KMS-11 (cell line): Measurements from ENCODE around the gene ZFTA.

Experiments
- H2AFZ ChIP-seq: fragments of 200-600 bp; sonication (generic); 2 replicates; pipeline ENCODE4 v1.6.1; 2016; ENCODE audit warnings: antibody characterized with exemption, mixed run types, low read depth
- H3K27ac ChIP-seq: fragments of 200-600 bp; sonication (generic); 2 replicates; pipeline ENCODE4 v1.6.1; 2016; ENCODE audit warnings: mild to moderate bottlenecking, mixed run types
- H3K27me3 ChIP-seq: fragments of 200-600 bp; sonication (generic); 2 replicates; pipeline ENCODE4 v1.6.1; 2017; ENCODE audit warnings: mild to moderate bottlenecking, low read depth, mixed run types, moderate library complexity; ENCODE audit not compliant: insufficient read depth
- H3K36me3 ChIP-seq: fragments of 200-600 bp; sonication (generic); 2 replicates; pipeline ENCODE4 v1.6.1; 2017; ENCODE audit warnings: mild to moderate bottlenecking, mixed run types; ENCODE audit not compliant: insufficient read depth
- H3K4me1 ChIP-seq: fragments of 200-600 bp; sonication (generic); 2 replicates; pipeline ENCODE4 v1.6.1; 2016; ENCODE audit warnings: mild to moderate bottlenecking, low read depth, mixed run types; ENCODE audit not compliant: poor library complexity, severe bottlenecking
- H3K4me2 ChIP-seq: fragments of 200-600 bp; sonication (generic); 2 replicates; pipeline ENCODE4 v1.7.0; 2016; ENCODE audit warnings: mild to moderate bottlenecking, mixed run types
- H3K4me3 ChIP-seq: fragments of 200-600 bp; sonication (generic); IDR thresholded peaks from 2 replicates; pipeline ENCODE4 v1.6.1; 2017; ENCODE audit warnings: low read depth, low read length, mixed read lengths; ENCODE audit not compliant: insufficient read depth
- H3K79me2 ChIP-seq: fragments of 200-600 bp; sonication (generic); 2 replicates; pipeline ENCODE4 v1.6.1; 2016; ENCODE audit warnings: low read depth, mixed run types; ENCODE audit not compliant: insufficient read depth
- H3K9ac ChIP-seq: fragments of 200-600 bp; sonication (generic); 2 replicates; pipeline ENCODE4 v1.6.1; 2016; ENCODE audit warnings: mild to moderate bottlenecking, mixed run types
- H4K20me1 ChIP-seq: fragments of 200-600 bp; sonication (generic); 2 replicates; pipeline ENCODE4 v1.6.1; 2016; ENCODE audit warnings: mild to moderate bottlenecking, mixed run types; ENCODE audit not compliant: insufficient read depth
- CTCF ChIP-seq: fragments of 200-600 bp; sonication (generic); conservative IDR thresholded peaks from 2 replicates; pipeline ENCODE4 v1.6.1; 2017; ENCODE audit warnings: low read depth, mild to moderate bottlenecking, antibody characterized with exemption, low read length, moderate library complexity, mixed read lengths

ZFTA gene

GRCh38 chr11:63761188-63761587 lies 7.4 kb downstream of the ZFTA start:
- Histone ChIP-seq H4K20me1 (no peaks in the 10 kb centered on the region), H3K4me3 (no peak overlapping the region), H3K27ac (no peak overlapping the region), H3K4me2 (no peak overlapping the region), H2AFZ (no peak overlapping the region), H3K4me1 (no peaks in the 10 kb centered on the region), H3K79me2 (no peaks in the 10 kb centered on the region), H3K36me3 (no peaks in the 10 kb centered on the region), H3K27me3 (no peaks in the 10 kb centered on the region), H3K9ac (no peak overlapping the region)
- no peak for TF ChIP-seq CTCF

GRCh38 chr11:63760487-63761079 lies 8.0 kb downstream of the ZFTA start:
- Histone ChIP-seq H3K36me3 (no peaks in the 10 kb centered on the region), H3K9ac (no peak overlapping the region), H3K27ac (no peak overlapping the region)

DNA sequence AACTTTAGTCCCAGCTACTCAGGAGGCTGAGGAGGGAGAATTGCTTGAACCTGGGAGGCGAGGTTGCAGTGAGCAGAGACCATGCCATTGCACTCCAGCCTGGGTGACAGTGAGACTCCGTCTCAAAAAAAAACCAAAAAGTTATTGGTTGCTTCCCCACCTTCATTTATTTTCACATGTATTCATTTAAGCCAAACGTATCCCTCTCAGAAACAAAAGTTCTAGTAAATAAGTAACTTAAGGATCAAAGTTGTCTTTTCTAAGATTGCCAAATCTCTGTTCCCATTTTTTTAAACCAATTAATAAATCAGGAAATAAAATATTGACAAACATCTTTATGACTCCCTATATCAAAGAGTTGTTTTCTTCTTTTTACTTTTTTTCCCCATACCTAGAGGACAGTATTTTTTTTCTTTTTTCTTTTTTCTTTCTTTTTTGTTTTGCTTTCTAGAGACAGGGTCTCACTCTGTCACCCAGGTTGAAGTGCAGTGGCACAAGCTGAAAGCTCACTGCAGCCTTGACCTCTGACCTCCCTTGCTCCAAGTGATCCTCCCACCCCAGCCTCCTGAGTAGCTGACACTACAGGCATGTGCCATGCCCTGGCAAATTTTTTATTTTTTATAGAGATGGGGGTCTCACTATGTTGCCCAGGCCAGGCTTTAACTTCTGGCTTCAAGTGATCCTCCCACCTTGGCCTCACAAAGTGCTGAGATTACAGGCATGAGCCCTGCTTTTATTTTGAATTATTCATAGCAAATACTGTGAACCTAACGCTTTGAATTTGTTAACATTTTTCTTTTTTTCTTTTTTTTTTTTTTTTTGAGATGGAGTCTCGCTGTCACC lies 11.4 kb downstream of the ZFTA start:
- Histone ChIP-seq H3K4me3 (no peak overlapping the region), H2AFZ (no peak overlapping the region), H3K4me2 (no peak overlapping the region), H3K4me1 (no peaks in the 10 kb centered on the region), H3K9ac (no peak overlapping the region), H3K79me2 (no peaks in the 10 kb centered on the region), H3K27me3 (no peaks in the 10 kb centered on the region), H3K36me3 (no peaks in the 10 kb centered on the region), H4K20me1 (no peaks in the 10 kb centered on the region), H3K27ac (no peak overlapping the region)
- TF ChIP-seq CTCF: no peak

More at GRCh38 chr11:63760487-63761079, 8.0 kb downstream of the ZFTA start:
- no peaks in the 10 kb centered on the region for H3K4me1 ChIP-seq
- no peaks in the 10 kb centered on the region for H3K79me2 ChIP-seq
- no peaks in the 10 kb centered on the region for H3K27me3 ChIP-seq
- no peak for TF ChIP-seq CTCF
- no peak overlapping the region for H2AFZ ChIP-seq
- no peak overlapping the region for H3K4me2 ChIP-seq
- no peaks in the 10 kb centered on the region for H4K20me1 ChIP-seq
- no peak overlapping the region for H3K4me3 ChIP-seq

DNA sequence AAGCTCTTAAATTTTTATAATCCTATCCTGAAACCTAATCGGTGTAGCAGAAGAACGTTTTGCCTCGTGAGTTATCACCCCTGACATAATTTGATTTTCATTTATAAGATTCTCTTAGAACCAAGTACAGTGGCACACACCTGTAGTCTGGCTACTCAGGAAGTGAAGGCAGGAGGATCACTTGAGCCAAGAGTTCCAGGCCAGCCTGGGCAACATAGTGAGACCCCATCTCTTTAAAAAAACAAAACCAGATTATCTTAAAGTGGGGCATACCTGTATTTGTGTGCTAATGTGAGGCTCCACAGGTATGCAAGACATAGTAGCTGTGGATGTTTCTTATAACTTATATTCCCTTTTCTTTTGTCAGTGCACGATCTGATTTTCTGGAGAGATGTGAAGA lies 19.0 kb downstream of the ZFTA start:
- Histone ChIP-seq H4K20me1 (no peaks in the 10 kb centered on the region), H3K4me3 (no peak overlapping the region), H3K27ac (no peak overlapping the region), H3K79me2 (no peaks in the 10 kb centered on the region), H3K9ac (no peak overlapping the region), H3K27me3 (no peaks in the 10 kb centered on the region), H2AFZ (no peak overlapping the region), H3K36me3 (no peaks in the 10 kb centered on the region), H3K4me2 (no peak overlapping the region), H3K4me1 (no peaks in the 10 kb centered on the region)
- no peak for TF ChIP-seq CTCF
